ENCODE data around the gene SETD5. TPM values are rescaled to one million over a fixed set of nuclear protein-coding genes. Genes with fewer than 3 reads are reported as not detected.

The SETD5 gene
- total and polyA plus RNA-seq, 12 donors: 10.8 to 64.7 (median 55.6) TPM

DNA sequence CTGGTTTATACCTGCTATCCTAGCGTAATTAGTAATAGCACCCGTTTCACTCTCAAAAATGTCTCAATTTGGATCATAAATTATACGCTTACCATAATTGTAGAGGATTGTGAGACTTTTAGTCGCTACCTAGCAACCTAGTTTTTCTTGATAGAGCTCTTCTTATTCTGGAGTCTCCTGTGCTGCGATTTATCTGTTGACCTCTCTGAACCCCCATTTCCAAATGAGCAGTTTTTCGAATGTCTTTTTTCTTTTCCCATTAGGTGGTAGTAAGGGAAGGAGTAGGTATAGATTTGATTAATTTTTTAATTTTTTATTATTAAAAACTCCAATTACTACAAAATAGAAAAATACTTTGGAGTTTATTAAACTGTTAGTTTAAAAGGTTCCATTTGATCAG, 10.6 kb downstream of the SETD5 start:
- no peak for DNase-seq
- intact Hi-C loops (cut with DNase I): no loop called here
- H3K27ac ChIP-seq: peak overlapping the region in 4 of 10 donors; percentile 11 to 58 (median 46)
- peaks cover 0 to 7% (median 0%) of the 10 kb centered on the region in 11 donors for H3K9me3 ChIP-seq
- 89 to 93% methylated on average over 6 of the region's 6 CpGs for WGBS, 2 donors
- H3K36me3 ChIP-seq: no peaks in the 10 kb centered on the region
- TF ChIP-seq, protein P1, sequence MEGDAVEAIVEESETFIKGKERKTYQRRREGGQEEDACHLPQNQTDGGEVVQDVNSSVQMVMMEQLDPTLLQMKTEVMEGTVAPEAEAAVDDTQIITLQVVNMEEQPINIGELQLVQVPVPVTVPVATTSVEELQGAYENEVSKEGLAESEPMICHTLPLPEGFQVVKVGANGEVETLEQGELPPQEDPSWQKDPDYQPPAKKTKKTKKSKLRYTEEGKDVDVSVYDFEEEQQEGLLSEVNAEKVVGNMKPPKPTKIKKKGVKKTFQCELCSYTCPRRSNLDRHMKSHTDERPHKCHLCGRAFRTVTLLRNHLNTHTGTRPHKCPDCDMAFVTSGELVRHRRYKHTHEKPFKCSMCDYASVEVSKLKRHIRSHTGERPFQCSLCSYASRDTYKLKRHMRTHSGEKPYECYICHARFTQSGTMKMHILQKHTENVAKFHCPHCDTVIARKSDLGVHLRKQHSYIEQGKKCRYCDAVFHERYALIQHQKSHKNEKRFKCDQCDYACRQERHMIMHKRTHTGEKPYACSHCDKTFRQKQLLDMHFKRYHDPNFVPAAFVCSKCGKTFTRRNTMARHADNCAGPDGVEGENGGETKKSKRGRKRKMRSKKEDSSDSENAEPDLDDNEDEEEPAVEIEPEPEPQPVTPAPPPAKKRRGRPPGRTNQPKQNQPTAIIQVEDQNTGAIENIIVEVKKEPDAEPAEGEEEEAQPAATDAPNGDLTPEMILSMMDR (IDR thresholded peaks at IDR 0.05): no peak
- no peaks in the 10 kb centered on the region for H3K27me3 ChIP-seq
- H3K4me3 ChIP-seq: no peak overlapping the region
- peaks cover 4 to 100% (median 97%) of the 10 kb centered on the region in 9 donors for H3K4me1 ChIP-seq
- ATAC-seq: no peak

DNA sequence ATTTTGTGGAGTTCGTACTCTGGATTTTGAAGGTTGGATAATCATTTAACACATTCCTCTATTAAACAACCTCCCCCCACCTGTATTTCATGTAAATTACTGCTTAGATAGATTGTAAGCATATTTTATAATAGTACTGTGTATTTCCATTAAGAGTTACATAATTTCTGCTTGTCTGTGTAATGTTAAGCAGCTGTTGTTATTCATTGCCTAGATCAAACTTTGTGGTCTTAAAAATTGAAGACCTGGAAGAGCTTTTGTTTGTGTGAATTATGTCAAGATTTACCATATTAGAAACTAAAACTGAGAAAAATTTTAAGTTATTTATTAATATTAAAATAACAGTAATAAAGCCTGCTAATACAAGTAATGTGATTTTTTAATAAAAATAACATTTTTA, 11.1 kb downstream of the SETD5 start:
- DNase-seq (no peak), ATAC-seq (no peak)
- Histone ChIP-seq H3K27me3 (no peaks in the 10 kb centered on the region), H3K9me3 (peaks cover 0 to 7% (median 0%) of the 10 kb centered on the region in 11 donors), H3K4me1 (peaks cover 4 to 98% (median 94%) of the 10 kb centered on the region in 9 donors), H3K4me3 (no peak overlapping the region), H3K27ac (peak overlapping the region in 4 of 10 donors; percentile 11 to 58 (median 46)), H3K36me3 (no peaks in the 10 kb centered on the region)
- intact Hi-C loops (cut with DNase I): no loop called here
- TF ChIP-seq, protein P1 (IDR thresholded peaks at IDR 0.05): no peak
- 66 to 88% methylated on average over 1 of the region's 1 CpG for WGBS, 2 donors

DNA sequence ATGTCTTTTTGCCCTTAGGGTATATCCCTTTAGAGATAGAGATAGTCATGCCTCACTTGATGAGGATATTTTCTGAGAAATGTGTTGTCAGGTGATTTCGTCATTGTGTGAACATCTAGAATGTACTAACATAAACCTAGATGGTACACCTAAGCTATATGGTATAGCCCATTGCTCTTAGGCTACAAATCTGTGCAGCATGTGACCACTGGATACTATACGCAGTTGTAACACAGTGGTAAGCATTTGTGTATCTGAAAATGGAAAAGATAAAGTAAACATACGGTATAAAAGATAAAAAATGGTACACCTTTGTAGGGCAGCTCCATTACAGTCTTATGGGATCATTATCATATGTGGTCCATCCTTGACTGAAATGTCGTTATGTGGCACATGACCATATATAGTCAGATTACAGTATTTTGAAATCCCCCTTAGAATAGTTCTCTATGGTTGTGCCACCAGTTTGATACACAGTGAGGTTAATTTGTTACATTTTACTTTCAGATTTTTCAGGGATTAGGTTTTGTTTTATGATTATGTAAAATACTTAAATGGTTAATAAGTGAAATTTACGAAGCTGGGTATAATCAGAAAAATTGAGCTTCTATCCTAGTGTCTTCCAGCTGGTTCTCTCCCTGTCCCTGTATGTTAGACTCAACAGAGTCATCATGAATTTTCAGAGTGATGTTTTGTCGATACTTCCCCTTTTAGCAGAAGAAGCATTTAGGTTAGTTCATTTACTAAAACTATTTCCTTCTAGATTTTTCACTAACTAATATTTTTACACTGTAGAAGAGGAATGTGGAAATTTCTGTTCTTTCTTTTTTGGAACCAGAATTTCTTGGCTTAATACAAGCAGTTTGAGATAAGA, 12.8 kb downstream of the SETD5 start:
- H3K4me1 ChIP-seq: peaks cover 4 to 98% (median 84%) of the 10 kb centered on the region in 9 donors
- intact Hi-C loops (cut with DNase I): no loop called here
- no peaks in the 10 kb centered on the region for H3K36me3 ChIP-seq
- no peak for DNase-seq
- WGBS, 2 donors: 75 to 79% methylated on average over 6 of the region's 6 CpGs
- peak overlapping the region in 5 of 10 donors; percentile 30 to 55 (median 33) for H3K27ac ChIP-seq
- ATAC-seq: no peak
- H3K4me3 ChIP-seq: no peak overlapping the region
- peaks cover 0 to 7% (median 0%) of the 10 kb centered on the region in 11 donors for H3K9me3 ChIP-seq
- TF ChIP-seq, protein P1 (IDR thresholded peaks at IDR 0.05): no peak
- no peaks in the 10 kb centered on the region for H3K27me3 ChIP-seq

DNA sequence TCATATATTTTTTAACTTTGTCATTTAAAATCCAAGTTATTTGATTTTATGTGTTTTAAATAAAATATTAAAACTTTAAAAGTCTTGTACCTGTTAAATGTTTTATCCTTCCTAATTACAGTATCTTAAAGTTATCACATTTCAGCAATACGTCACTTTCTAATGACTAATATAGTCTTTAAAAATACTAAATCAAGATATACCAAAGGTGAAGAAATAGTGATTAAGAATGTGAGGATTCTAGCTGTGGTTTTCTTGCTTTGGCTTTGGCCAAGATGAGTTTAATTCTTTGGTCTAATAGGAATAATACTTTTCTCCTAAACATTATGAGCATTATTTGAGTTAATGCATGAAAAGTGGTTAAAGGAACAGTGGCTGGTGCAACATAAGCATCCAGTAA, 13.9 kb downstream of the SETD5 start:
- Histone ChIP-seq H3K27me3 (no peaks in the 10 kb centered on the region), H3K27ac (peak overlapping the region in 5 of 10 donors; percentile 30 to 55 (median 33)), H3K4me1 (peaks cover 0 to 98% (median 83%) of the 10 kb centered on the region in 9 donors), H3K4me3 (no peak overlapping the region), H3K36me3 (peaks cover 0 to 10% (median 0%) of the 10 kb centered on the region in 9 donors), H3K9me3 (peaks cover 0 to 7% (median 0%) of the 10 kb centered on the region in 11 donors)
- 68 to 69% methylated on average over 1 of the region's 1 CpG for WGBS, 2 donors
- TF ChIP-seq, protein P1 (IDR thresholded peaks at IDR 0.05): no peak
- ATAC-seq (no peak), DNase-seq (no peak)
- intact Hi-C loops (cut with DNase I): no loop called here
